ENCODE results near the gene CST3.
"Not testable (repeated sequence)": the region's sequence is repeated elsewhere in the genome, so short reads cannot be mapped to it uniquely, and the experiment has no call there.

Gene CST3

DNA sequence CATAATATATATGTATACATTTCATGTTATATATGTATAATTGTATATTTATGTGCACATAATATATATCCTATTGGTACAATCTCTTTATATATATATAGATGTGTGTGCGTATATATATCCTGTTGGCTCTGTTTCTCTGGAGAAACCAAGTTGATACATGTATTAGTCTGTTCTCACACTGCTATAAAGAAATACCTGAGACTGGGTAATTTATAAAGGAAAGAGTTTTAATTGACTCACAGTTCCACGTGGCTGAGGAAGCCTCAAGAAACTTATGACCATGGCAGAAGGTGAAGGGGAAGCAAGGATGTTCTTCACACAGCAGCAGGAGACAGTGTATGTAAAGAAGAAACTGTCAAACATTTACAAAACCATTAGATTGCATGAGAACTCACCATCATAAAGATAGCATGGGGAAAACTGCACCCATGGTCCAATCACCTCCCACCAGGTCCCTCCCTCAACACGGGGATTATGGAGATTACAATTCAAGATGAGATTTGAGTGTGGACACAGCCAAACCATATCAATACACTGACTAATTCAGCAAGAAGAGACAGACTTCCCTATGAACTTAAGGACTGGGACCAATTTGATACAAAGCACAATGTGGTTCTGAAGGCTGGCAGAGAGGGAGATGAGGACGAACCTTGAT is 14.0 kb downstream of the CST3 start:
- no peaks in the 10 kb centered on the region for H4K20me1 ChIP-seq (ENCODE audit: insufficient read depth, low read length)
- H3K27ac ChIP-seq (ENCODE audit: low read length) = no peak overlapping the region
- H3K36me3 ChIP-seq (replicated peaks; ENCODE audit: insufficient read depth, low read length) = no peaks in the 10 kb centered on the region
- H3K9me3 ChIP-seq (replicated peaks; ENCODE audit: insufficient read depth, low read length) = no peaks in the 10 kb centered on the region
- no peaks in the 10 kb centered on the region for H3K9me2 ChIP-seq (replicated peaks; ENCODE audit: insufficient read depth, low read length)
- H2AFZ ChIP-seq (ENCODE audit: low read length) = no peak overlapping the region
- TF ChIP-seq EZH2phosphoT487 (IDR thresholded peaks at IDR 0.05; ENCODE audit: low read length) (no peak), EZH2 (optimal IDR thresholded peaks at IDR 0.05; ENCODE audit: low read depth, low read length) (no peak)
- TF ChIP-seq, protein P1, sequence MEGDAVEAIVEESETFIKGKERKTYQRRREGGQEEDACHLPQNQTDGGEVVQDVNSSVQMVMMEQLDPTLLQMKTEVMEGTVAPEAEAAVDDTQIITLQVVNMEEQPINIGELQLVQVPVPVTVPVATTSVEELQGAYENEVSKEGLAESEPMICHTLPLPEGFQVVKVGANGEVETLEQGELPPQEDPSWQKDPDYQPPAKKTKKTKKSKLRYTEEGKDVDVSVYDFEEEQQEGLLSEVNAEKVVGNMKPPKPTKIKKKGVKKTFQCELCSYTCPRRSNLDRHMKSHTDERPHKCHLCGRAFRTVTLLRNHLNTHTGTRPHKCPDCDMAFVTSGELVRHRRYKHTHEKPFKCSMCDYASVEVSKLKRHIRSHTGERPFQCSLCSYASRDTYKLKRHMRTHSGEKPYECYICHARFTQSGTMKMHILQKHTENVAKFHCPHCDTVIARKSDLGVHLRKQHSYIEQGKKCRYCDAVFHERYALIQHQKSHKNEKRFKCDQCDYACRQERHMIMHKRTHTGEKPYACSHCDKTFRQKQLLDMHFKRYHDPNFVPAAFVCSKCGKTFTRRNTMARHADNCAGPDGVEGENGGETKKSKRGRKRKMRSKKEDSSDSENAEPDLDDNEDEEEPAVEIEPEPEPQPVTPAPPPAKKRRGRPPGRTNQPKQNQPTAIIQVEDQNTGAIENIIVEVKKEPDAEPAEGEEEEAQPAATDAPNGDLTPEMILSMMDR (IDR thresholded peaks at IDR 0.05; ENCODE audit: low read length) = no peak
- no peak for DNase-seq
- 0 out of 2 replicates have a peak, but pooled peaks cover 6% of the 10 kb centered on the region for H3K4me1 ChIP-seq (ENCODE audit: low read length)
- H3K27me3 ChIP-seq (replicated peaks; ENCODE audit: insufficient read depth, low read length) = no peaks in the 10 kb centered on the region
- no peak overlapping the region for H3K9ac ChIP-seq (ENCODE audit: low read length)
- no peaks in the 10 kb centered on the region for H3K79me2 ChIP-seq (ENCODE audit: low read length)
- H3F3A ChIP-seq (ENCODE audit: insufficient read depth, low read length) = no peaks in the 10 kb centered on the region
- no peak overlapping the region for H3K4me2 ChIP-seq (ENCODE audit: low read depth, low read length)
- no peak overlapping the region for H3K4me3 ChIP-seq (ENCODE audit: low read length)

DNA sequence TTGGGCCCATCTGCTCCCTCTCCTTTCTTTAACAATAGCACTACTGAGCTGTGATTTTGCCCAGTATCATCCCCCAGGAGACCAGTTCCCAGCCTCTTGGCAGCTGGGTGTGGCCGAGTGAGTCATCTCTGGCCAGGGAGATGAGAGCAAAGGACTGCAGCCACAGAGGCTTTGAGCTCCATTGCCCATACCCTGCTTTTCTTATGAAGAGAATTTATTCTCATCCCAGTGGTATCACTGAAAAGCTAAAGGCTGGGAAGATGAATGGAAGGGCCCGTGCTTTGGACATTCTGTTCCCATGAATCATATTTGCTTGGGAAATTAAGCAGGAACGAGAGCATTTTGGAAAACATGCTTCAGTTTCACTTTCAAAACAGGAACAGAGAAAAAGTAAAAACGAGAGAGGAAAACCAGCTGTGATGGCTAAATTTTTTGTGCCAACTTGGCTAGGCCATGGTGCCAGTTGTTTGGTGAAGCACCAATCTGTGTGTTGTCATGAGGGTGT is 14.9 kb downstream of the CST3 start:
- TF ChIP-seq EZH2 (optimal IDR thresholded peaks at IDR 0.05; ENCODE audit: low read depth, low read length) (no peak), EZH2phosphoT487 (IDR thresholded peaks at IDR 0.05; ENCODE audit: low read length) (no peak)
- TF ChIP-seq, protein P1 (IDR thresholded peaks at IDR 0.05; ENCODE audit: low read length) = no peak
- Histone ChIP-seq H3K27me3 (replicated peaks; ENCODE audit: insufficient read depth, low read length) (no peaks in the 10 kb centered on the region), H4K20me1 (ENCODE audit: insufficient read depth, low read length) (no peaks in the 10 kb centered on the region), H3K4me3 (ENCODE audit: low read length) (no peak overlapping the region), H3K36me3 (replicated peaks; ENCODE audit: insufficient read depth, low read length) (no peaks in the 10 kb centered on the region), H3K79me2 (ENCODE audit: low read length) (no peaks in the 10 kb centered on the region), H3K9me2 (replicated peaks; ENCODE audit: insufficient read depth, low read length) (no peaks in the 10 kb centered on the region), H3K9me3 (replicated peaks; ENCODE audit: insufficient read depth, low read length) (no peaks in the 10 kb centered on the region), H3K27ac (ENCODE audit: low read length) (no peak overlapping the region), H3F3A (ENCODE audit: insufficient read depth, low read length) (no peaks in the 10 kb centered on the region), H3K9ac (ENCODE audit: low read length) (no peak overlapping the region), H2AFZ (ENCODE audit: low read length) (no peak overlapping the region), H3K4me2 (ENCODE audit: low read depth, low read length) (peak overlapping the region; percentile 24; the same call in 1 of the 2 replicates), H3K4me1 (ENCODE audit: low read length) (0 out of 2 replicates have a peak, but pooled peaks cover 6% of the 10 kb centered on the region)
- no peak for DNase-seq

DNA sequence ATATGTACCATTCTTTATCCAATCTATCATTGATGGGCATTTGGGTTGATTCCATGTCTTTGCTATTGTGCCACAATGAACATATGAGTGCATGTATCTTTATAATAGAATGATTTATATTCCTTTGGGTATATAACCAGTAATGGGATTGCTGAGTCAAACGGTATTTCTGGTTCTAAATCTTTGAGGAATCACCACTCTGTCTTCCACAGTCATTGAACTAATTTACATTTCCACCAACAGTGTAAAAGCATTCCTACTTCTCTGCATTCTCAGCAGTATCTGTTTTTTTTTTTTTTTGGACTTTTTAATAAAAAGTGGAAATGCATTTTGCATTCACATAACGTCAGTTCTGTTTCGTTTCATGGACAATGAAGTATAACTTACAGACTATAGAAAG is 15.4 kb downstream of the CST3 start:
- not testable (repeated sequence) for H3K4me3 ChIP-seq (ENCODE audit: low read length); H3K79me2 ChIP-seq (ENCODE audit: low read length); H3K9me2 ChIP-seq (replicated peaks; ENCODE audit: insufficient read depth, low read length); DNase-seq; H3F3A ChIP-seq (ENCODE audit: insufficient read depth, low read length); H3K4me2 ChIP-seq (ENCODE audit: low read depth, low read length); H3K9me3 ChIP-seq (replicated peaks; ENCODE audit: insufficient read depth, low read length); H3K4me1 ChIP-seq (ENCODE audit: low read length); H4K20me1 ChIP-seq (ENCODE audit: insufficient read depth, low read length); H3K36me3 ChIP-seq (replicated peaks; ENCODE audit: insufficient read depth, low read length); H2AFZ ChIP-seq (ENCODE audit: low read length); H3K9ac ChIP-seq (ENCODE audit: low read length); H3K27ac ChIP-seq (ENCODE audit: low read length); H3K27me3 ChIP-seq (replicated peaks; ENCODE audit: insufficient read depth, low read length)

DNA sequence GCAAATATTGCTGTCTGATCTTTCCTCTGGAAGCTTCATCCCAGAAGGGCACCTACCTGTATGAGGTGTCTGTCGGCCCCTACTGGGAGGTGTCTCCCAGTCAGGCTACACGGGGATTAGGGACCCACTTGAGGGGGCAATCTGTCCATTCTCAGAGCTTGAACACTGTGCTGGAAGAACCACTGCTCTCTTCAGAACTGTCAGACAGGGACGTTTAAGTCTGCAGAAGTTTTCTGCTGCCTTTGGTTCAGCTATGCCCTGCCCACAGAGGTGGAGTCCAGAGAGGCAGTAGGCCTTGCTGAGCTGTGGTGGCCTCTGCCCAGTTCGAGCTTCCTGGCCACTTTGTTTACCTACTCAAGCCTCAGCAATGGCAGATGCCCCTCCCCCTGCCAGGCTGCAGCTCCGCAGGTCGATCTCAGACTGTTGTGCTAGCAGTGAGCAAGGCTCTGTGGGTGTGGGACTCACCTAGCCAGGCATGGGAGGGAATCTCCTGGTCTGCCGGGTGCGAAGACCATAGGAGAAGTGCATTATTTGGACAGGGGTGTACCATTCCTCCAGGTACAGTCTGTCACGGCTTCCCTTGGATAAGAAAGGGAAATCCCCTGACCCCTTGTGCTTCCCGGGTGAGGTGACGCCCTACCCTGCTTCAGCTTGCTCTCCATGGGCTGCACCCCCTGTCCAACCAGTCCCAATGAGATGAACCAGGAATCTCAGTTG is 16.9 kb downstream of the CST3 start:
- H3K27me3 ChIP-seq (replicated peaks; ENCODE audit: insufficient read depth, low read length); H3K79me2 ChIP-seq (ENCODE audit: low read length); H3K36me3 ChIP-seq (replicated peaks; ENCODE audit: insufficient read depth, low read length); H3F3A ChIP-seq (ENCODE audit: insufficient read depth, low read length); H3K27ac ChIP-seq (ENCODE audit: low read length); H3K9me2 ChIP-seq (replicated peaks; ENCODE audit: insufficient read depth, low read length); DNase-seq; H3K9me3 ChIP-seq (replicated peaks; ENCODE audit: insufficient read depth, low read length); H3K9ac ChIP-seq (ENCODE audit: low read length); H3K4me2 ChIP-seq (ENCODE audit: low read depth, low read length); H3K4me1 ChIP-seq (ENCODE audit: low read length); H2AFZ ChIP-seq (ENCODE audit: low read length); H3K4me3 ChIP-seq (ENCODE audit: low read length); H4K20me1 ChIP-seq (ENCODE audit: insufficient read depth, low read length): not testable (repeated sequence)

Measured in MM.1S (cell line).